ENCODE results near the gene GTSF1L. TPM values are rescaled to one million over a fixed set of nuclear protein-coding genes. Genes with fewer than 3 reads are reported as not detected.

GTSF1L gene
- total RNA-seq, 1 donor from 2014 or later, result not detected

GRCh38 chr20:43731927-43732326 is 5.1 kb upstream of the GTSF1L start:
- TF ChIP-seq CTCF (IDR thresholded peaks at IDR 0.05), result no peak
- ATAC-seq (no peak), DNase-seq (no peak)
- intact Hi-C loops (cut with DNase I), result no loop called here
- peaks cover 6% of the 10 kb centered on the region for H3K27me3 ChIP-seq (ENCODE audit: low read depth)
- no peak overlapping the region for H3K4me3 ChIP-seq
- H3K27ac ChIP-seq, result no peak overlapping the region
- no peaks in the 10 kb centered on the region for H3K4me1 ChIP-seq
- no peaks in the 10 kb centered on the region for H3K36me3 ChIP-seq
- H3K9me3 ChIP-seq, result no peaks in the 10 kb centered on the region

GRCh38 chr20:43731469-43731868 is 4.7 kb upstream of the GTSF1L start:
- intact Hi-C loops (cut with DNase I), result no loop called here
- Histone ChIP-seq H3K9me3 (no peaks in the 10 kb centered on the region), H3K4me3 (no peak overlapping the region), H3K27ac (no peak overlapping the region), H3K36me3 (no peaks in the 10 kb centered on the region), H3K27me3 (ENCODE audit: low read depth) (peaks cover 6% of the 10 kb centered on the region), H3K4me1 (no peaks in the 10 kb centered on the region)
- DNase-seq, result no peak
- peak in 1 of 2 donors; percentile 25 for ATAC-seq
- no peak for TF ChIP-seq CTCF (IDR thresholded peaks at IDR 0.05)

GRCh38 chr20:43728686-43729255 is 2.0 kb upstream of the GTSF1L start:
- intact Hi-C loops (cut with DNase I), result no loop called here
- DNase-seq, result no peak

GRCh38 chr20:43727980-43728590 is 1.3 kb upstream of the GTSF1L start:
- no peaks in the 10 kb centered on the region for H3K4me1 ChIP-seq
- ATAC-seq, result no peak
- H3K27ac ChIP-seq, result no peak overlapping the region
- DNase-seq, result no peak
- H3K36me3 ChIP-seq, result no peaks in the 10 kb centered on the region
- intact Hi-C loops (cut with DNase I), result no loop called here
- no peak overlapping the region for H3K4me3 ChIP-seq
- TF ChIP-seq CTCF (IDR thresholded peaks at IDR 0.05), result no peak
- no peaks in the 10 kb centered on the region for H3K9me3 ChIP-seq
- peaks cover 6% of the 10 kb centered on the region for H3K27me3 ChIP-seq (ENCODE audit: low read depth)

More at GRCh38 chr20:43728686-43729255, 2.0 kb upstream of the GTSF1L start:
- Histone ChIP-seq H3K27ac (no peak overlapping the region), H3K27me3 (ENCODE audit: low read depth) (peaks cover 6% of the 10 kb centered on the region), H3K36me3 (no peaks in the 10 kb centered on the region), H3K4me1 (no peaks in the 10 kb centered on the region), H3K9me3 (no peaks in the 10 kb centered on the region), H3K4me3 (no peak overlapping the region)
- ATAC-seq, result no peak
- no peak for TF ChIP-seq CTCF (IDR thresholded peaks at IDR 0.05)

- H3K9me3 ChIP-seq, result no peaks in the 10 kb centered on the region
- intact Hi-C loops (cut with DNase I), result no loop called here
- TF ChIP-seq CTCF (IDR thresholded peaks at IDR 0.05), result no peak
- no peak for DNase-seq
- H3K4me3 ChIP-seq, result no peak overlapping the region
- no peak overlapping the region for H3K27ac ChIP-seq
- no peaks in the 10 kb centered on the region for H3K4me1 ChIP-seq
- H3K36me3 ChIP-seq, result no peaks in the 10 kb centered on the region
- H3K27me3 ChIP-seq (ENCODE audit: low read depth), result no peaks in the 10 kb centered on the region
- ATAC-seq, result no peak
Observed at GRCh38 chr20:43726333-43726732, 469 bp downstream of the GTSF1L start.
